KMS-11 (cell line): Measurements from ENCODE around the gene ACY1.

Experiments used
- H2AFZ ChIP-seq: fragments of 200-600 bp; sonication (generic); 2 replicates; pipeline ENCODE4 v1.6.1; 2016; ENCODE audit warnings: antibody characterized with exemption, mixed run types, low read depth
- H3K27ac ChIP-seq: fragments of 200-600 bp; sonication (generic); 2 replicates; pipeline ENCODE4 v1.6.1; 2016; ENCODE audit warnings: mild to moderate bottlenecking, mixed run types
- H3K27me3 ChIP-seq: fragments of 200-600 bp; sonication (generic); 2 replicates; pipeline ENCODE4 v1.6.1; 2017; ENCODE audit warnings: mild to moderate bottlenecking, low read depth, mixed run types, moderate library complexity; ENCODE audit not compliant: insufficient read depth
- H3K36me3 ChIP-seq: fragments of 200-600 bp; sonication (generic); 2 replicates; pipeline ENCODE4 v1.6.1; 2017; ENCODE audit warnings: mild to moderate bottlenecking, mixed run types; ENCODE audit not compliant: insufficient read depth
- H3K4me1 ChIP-seq: fragments of 200-600 bp; sonication (generic); 2 replicates; pipeline ENCODE4 v1.6.1; 2016; ENCODE audit warnings: mild to moderate bottlenecking, low read depth, mixed run types; ENCODE audit not compliant: poor library complexity, severe bottlenecking
- H3K4me2 ChIP-seq: fragments of 200-600 bp; sonication (generic); 2 replicates; pipeline ENCODE4 v1.7.0; 2016; ENCODE audit warnings: mild to moderate bottlenecking, mixed run types
- H3K4me3 ChIP-seq: fragments of 200-600 bp; sonication (generic); IDR thresholded peaks from 2 replicates; pipeline ENCODE4 v1.6.1; 2017; ENCODE audit warnings: low read depth, low read length, mixed read lengths; ENCODE audit not compliant: insufficient read depth
- H3K79me2 ChIP-seq: fragments of 200-600 bp; sonication (generic); 2 replicates; pipeline ENCODE4 v1.6.1; 2016; ENCODE audit warnings: low read depth, mixed run types; ENCODE audit not compliant: insufficient read depth
- H3K9ac ChIP-seq: fragments of 200-600 bp; sonication (generic); 2 replicates; pipeline ENCODE4 v1.6.1; 2016; ENCODE audit warnings: mild to moderate bottlenecking, mixed run types
- H4K20me1 ChIP-seq: fragments of 200-600 bp; sonication (generic); 2 replicates; pipeline ENCODE4 v1.6.1; 2016; ENCODE audit warnings: mild to moderate bottlenecking, mixed run types; ENCODE audit not compliant: insufficient read depth
- TF ChIP-seq, protein P1 (sequence below): fragments of 200-600 bp; sonication (generic); conservative IDR thresholded peaks from 2 replicates; pipeline ENCODE4 v1.6.1; 2017; ENCODE audit warnings: low read depth, mild to moderate bottlenecking, antibody characterized with exemption, low read length, moderate library complexity, mixed read lengths

Gene ACY1

DNA sequence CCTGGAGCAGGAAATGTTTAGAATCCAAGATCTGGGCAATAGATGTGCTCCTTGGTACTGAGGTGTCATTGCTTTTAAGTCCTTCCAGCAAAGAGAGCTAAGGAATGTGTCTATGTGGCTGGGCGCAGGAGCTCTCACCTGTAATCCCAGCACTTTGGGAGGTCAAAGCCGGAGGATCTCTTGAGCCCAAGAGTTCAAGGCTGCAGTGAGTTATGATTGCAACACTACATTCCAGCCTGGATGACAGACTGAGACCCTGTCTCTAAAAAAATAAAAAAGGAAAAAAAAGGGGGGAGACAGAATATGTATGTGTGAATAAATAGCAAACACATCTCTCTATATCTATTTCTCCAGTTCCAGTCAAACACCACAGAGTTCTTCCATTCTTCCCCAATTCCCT is 32.4 kb upstream of the ACY1 start:
- TF ChIP-seq, protein P1, sequence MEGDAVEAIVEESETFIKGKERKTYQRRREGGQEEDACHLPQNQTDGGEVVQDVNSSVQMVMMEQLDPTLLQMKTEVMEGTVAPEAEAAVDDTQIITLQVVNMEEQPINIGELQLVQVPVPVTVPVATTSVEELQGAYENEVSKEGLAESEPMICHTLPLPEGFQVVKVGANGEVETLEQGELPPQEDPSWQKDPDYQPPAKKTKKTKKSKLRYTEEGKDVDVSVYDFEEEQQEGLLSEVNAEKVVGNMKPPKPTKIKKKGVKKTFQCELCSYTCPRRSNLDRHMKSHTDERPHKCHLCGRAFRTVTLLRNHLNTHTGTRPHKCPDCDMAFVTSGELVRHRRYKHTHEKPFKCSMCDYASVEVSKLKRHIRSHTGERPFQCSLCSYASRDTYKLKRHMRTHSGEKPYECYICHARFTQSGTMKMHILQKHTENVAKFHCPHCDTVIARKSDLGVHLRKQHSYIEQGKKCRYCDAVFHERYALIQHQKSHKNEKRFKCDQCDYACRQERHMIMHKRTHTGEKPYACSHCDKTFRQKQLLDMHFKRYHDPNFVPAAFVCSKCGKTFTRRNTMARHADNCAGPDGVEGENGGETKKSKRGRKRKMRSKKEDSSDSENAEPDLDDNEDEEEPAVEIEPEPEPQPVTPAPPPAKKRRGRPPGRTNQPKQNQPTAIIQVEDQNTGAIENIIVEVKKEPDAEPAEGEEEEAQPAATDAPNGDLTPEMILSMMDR = no peak
- no peaks in the 10 kb centered on the region for H3K4me1 ChIP-seq
- no peaks in the 10 kb centered on the region for H4K20me1 ChIP-seq
- H3K79me2 ChIP-seq = no peaks in the 10 kb centered on the region
- no peak overlapping the region for H3K4me3 ChIP-seq
- H3K27ac ChIP-seq = no peak overlapping the region
- no peaks in the 10 kb centered on the region for H3K36me3 ChIP-seq
- no peaks in the 10 kb centered on the region; the same call in 1 of the 2 replicates for H3K27me3 ChIP-seq
- H3K4me2 ChIP-seq = no peak overlapping the region
- no peak overlapping the region for H3K9ac ChIP-seq
- no peak overlapping the region for H2AFZ ChIP-seq

DNA sequence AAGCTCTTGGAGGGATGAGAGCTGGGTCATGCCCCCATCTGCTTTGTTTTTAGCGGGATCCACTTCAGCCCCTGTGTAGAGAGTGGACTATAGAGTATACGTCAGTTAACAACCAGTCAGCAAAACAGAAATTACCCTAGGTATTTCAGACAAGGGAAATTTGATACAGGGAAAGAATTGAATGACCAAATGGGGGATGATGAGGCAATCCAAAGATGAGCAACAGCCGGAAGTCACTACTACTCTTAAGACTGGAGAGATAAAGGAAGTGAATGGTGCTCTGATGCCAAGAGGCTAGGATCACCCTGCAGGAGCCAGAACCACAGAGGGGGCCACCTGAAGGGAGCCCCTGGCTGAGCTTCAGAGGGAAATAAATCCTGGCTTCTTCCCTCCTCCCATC is 29.9 kb upstream of the ACY1 start:
- Histone ChIP-seq H3K4me3 (no peak overlapping the region), H4K20me1 (no peaks in the 10 kb centered on the region), H3K36me3 (no peaks in the 10 kb centered on the region), H3K4me2 (no peak overlapping the region), H2AFZ (no peak overlapping the region), H3K27ac (no peak overlapping the region), H3K4me1 (no peaks in the 10 kb centered on the region), H3K27me3 (no peaks in the 10 kb centered on the region; the same call in 1 of the 2 replicates), H3K9ac (no peak overlapping the region), H3K79me2 (no peaks in the 10 kb centered on the region)
- TF ChIP-seq, protein P1 = no peak

DNA sequence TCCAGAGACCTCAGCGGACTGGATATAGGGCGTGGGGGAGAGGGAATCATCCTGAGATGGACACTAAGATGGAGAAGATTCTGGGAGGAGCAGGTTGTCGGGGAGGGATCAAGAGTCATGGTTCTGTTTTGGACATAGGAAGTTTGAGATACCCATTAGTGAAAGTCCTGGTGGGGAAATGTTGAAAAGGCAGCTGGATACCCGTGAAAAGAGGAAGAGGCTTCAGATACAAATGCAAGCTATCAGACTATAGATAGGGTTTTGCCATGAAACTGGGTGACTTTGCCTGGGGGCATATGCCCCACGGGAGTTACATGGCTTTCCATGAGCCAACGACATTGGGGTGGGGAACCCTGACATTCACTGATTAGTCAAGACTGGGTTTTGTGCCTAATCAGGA is 29.2 kb upstream of the ACY1 start:
- Histone ChIP-seq H2AFZ (no peak overlapping the region), H3K9ac (no peak overlapping the region), H3K27ac (no peak overlapping the region), H4K20me1 (no peaks in the 10 kb centered on the region), H3K4me3 (no peak overlapping the region), H3K36me3 (no peaks in the 10 kb centered on the region), H3K4me1 (no peaks in the 10 kb centered on the region), H3K4me2 (no peak overlapping the region), H3K27me3 (no peaks in the 10 kb centered on the region; the same call in 1 of the 2 replicates), H3K79me2 (no peaks in the 10 kb centered on the region)
- TF ChIP-seq, protein P1 = no peak

DNA sequence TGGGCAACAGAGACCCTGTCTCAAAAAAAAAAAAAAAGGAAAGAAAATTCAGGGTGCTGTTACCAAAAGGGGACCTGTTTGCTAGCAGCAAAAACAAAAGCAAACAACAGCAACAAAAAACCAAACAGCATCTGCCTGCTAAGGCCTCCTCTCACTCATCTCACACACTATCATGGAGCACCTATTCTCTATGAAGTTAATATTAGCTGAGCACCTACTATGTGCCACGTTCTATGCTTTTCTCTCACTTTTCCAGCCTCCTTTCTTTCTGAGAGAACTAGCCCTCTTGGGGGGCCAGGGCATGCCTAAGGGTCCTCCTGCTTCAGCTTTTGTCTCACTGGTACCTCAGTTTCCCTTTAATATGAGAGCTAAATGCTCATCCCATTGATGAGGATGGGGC is 28.6 kb upstream of the ACY1 start:
- no peaks in the 10 kb centered on the region for H3K36me3 ChIP-seq
- H3K4me3 ChIP-seq = no peak overlapping the region
- no peak overlapping the region for H3K27ac ChIP-seq
- H4K20me1 ChIP-seq = no peaks in the 10 kb centered on the region
- H3K4me2 ChIP-seq = no peak overlapping the region
- no peak overlapping the region for H2AFZ ChIP-seq
- no peaks in the 10 kb centered on the region; the same call in 1 of the 2 replicates for H3K27me3 ChIP-seq
- H3K9ac ChIP-seq = no peak overlapping the region
- no peaks in the 10 kb centered on the region for H3K79me2 ChIP-seq
- H3K4me1 ChIP-seq = no peaks in the 10 kb centered on the region
- TF ChIP-seq, protein P1 = no peak
